H1 (cell line): ENCODE results near the gene SLC27A2. TPM values are rescaled to one million over a fixed set of nuclear protein-coding genes. Genes with fewer than 3 reads are reported as not detected.

Source experiments
- CTCF ChIA-PET: fragments of 300-600 bp; sonication (Branson Sonifier 250); formaldehyde crosslinking; loops from one replicate; lab custom pipeline; 2021; ENCODE audit not compliant: partially characterized antibody; lab: Charles Lee
- POLR2A ChIA-PET: fragments of 300-600 bp; sonication (Branson Sonifier 250); formaldehyde crosslinking; loops from one replicate; lab custom pipeline; 2021; ENCODE audit warnings: inconsistent platforms; ENCODE audit not compliant: partially characterized antibody; lab: Charles Lee
- DNase-seq, 2 experiments: peaks; one replicate each; pipeline versions ENCODE4 v3.0.0 to v3.0.0-alpha.2; 2010 to 2022; ENCODE audit warnings: low spot score in 2 of 2, low read depth in 1 of 2, mixed read lengths in 1 of 2
- FAIRE-seq: peaks from 2 replicates; lab custom pipeline; 2011; peaks lifted over from hg19 to GRCh38; lab: Jason Lieb, UNC
- H2AFZ ChIP-seq: 2 replicates; pipeline ENCODE4 v1.8.1; 2012; ENCODE audit warnings: low read length, inconsistent platforms
- H2AK5ac ChIP-seq: 2 replicates; pipeline ENCODE4 v1.6.1; 2013; ENCODE audit warnings: low read depth, low read length
- H2BK120ac ChIP-seq: replicated peaks from 2 replicates; pipeline ENCODE3; 2013; ENCODE audit warnings: low read depth, low read length, inconsistent platforms
- H2BK12ac ChIP-seq: 2 replicates; pipeline ENCODE4 v1.6.1; 2013; ENCODE audit warnings: low read depth, low read length
- H2BK15ac ChIP-seq: 2 replicates; pipeline ENCODE4 v1.6.1; 2013; ENCODE audit warnings: low read length
- H2BK20ac ChIP-seq: 2 replicates; pipeline ENCODE4 v1.6.1; 2013; ENCODE audit warnings: low read length
- H2BK5ac ChIP-seq: 2 replicates; pipeline ENCODE4 v1.6.1; 2013; ENCODE audit warnings: low read depth, low read length
- H3K14ac ChIP-seq: 2 replicates; pipeline ENCODE4 v1.6.1; 2013; ENCODE audit warnings: inconsistent platforms; ENCODE audit not compliant: insufficient read length
- H3K18ac ChIP-seq: 2 replicates; pipeline ENCODE4 v1.6.1; 2013; ENCODE audit warnings: low read length; ENCODE audit errors: extremely low read depth
- H3K23ac ChIP-seq: 2 replicates; pipeline ENCODE4 v1.6.1; 2013; ENCODE audit warnings: inconsistent platforms; ENCODE audit not compliant: insufficient read length
- H3K23me2 ChIP-seq: 2 replicates; pipeline ENCODE4 v1.6.1; 2013; ENCODE audit warnings: low read depth, low read length
- H3K27ac ChIP-seq: 2 replicates; pipeline ENCODE4 v1.6.1; 2011; ENCODE audit warnings: low read depth, low read length, inconsistent platforms
- H3K27me3 ChIP-seq, 4 experiments: replicated peaks in 1 of 4; 1 replicate in 1 of 4; 2 replicates in 3 of 4; pipeline versions ENCODE4 v1.6.1 to v1.8.1; 2011 to 2013; ENCODE audit warnings: low read length in 3 of 4, mild to moderate bottlenecking in 3 of 4, inconsistent platforms in 2 of 4, mixed read lengths in 2 of 4, moderate library complexity in 1 of 4; ENCODE audit not compliant: control insufficient read depth in 3 of 4, insufficient read depth in 3 of 4; ENCODE audit errors: extremely low read depth in 1 of 4
- H3K36me3 ChIP-seq, 4 experiments: 2 replicates each; pipeline versions ENCODE4 v1.6.1 to v1.8.1; 2011 to 2013; ENCODE audit warnings: mild to moderate bottlenecking in 4 of 4, low read length in 3 of 4, moderate library complexity in 2 of 4, control low read depth in 1 of 4, inconsistent platforms in 1 of 4; ENCODE audit not compliant: insufficient read depth in 4 of 4, control insufficient read depth in 2 of 4
- H3K4ac ChIP-seq: replicated peaks from 2 replicates; pipeline ENCODE3; 2013; ENCODE audit warnings: low read length, low read depth, mixed read lengths, inconsistent platforms; ENCODE audit not compliant: insufficient read length
- H3K4me1 ChIP-seq, 4 experiments: replicated peaks in 1 of 4; 1 replicate in 1 of 4; 2 replicates in 3 of 4; pipeline versions ENCODE4 v1.6.1 to v1.8.1; 2011 to 2013; ENCODE audit warnings: low read length in 3 of 4, inconsistent platforms in 2 of 4, mixed read lengths in 1 of 4; ENCODE audit not compliant: insufficient read depth in 4 of 4, control insufficient read depth in 3 of 4
- H3K4me2 ChIP-seq, 2 experiments: 2 replicates each; pipeline versions ENCODE4 v1.6.1 to v1.8.1; 2011 to 2013; ENCODE audit warnings: low read depth in 2 of 2, low read length in 2 of 2, control low read depth in 1 of 2, inconsistent platforms in 1 of 2, mild to moderate bottlenecking in 1 of 2; ENCODE audit not compliant: insufficient read depth in 1 of 2
- H3K4me3 ChIP-seq, 4 experiments: fragments of 200-600, 300-600 bp in 1 of 4; sonication (generic), shearing (Covaris generic), sonication (Bioruptor Twin) in 1 of 4; 2 replicates each; pipeline versions ENCODE4 v1.5.1 to v1.8.1; 2011 to 2016; ENCODE audit warnings: low read length in 4 of 4, low read depth in 3 of 4, control low read depth in 2 of 4, inconsistent platforms in 2 of 4, mild to moderate bottlenecking in 2 of 4, mixed read lengths in 1 of 4, moderate library complexity in 1 of 4; ENCODE audit not compliant: insufficient read depth in 2 of 4; ENCODE audit errors: extremely low read depth in 1 of 4
- H3K56ac ChIP-seq: replicated peaks from 2 replicates; pipeline ENCODE3; 2013; ENCODE audit warnings: low read depth, mild to moderate bottlenecking, mixed read lengths, low read length, inconsistent platforms; ENCODE audit not compliant: insufficient read length
- H3K79me1 ChIP-seq: 2 replicates; pipeline ENCODE4 v1.6.1; 2013; ENCODE audit warnings: low read depth, low read length, control low read depth
- H3K79me2 ChIP-seq, 2 experiments: 2 replicates each; pipeline versions ENCODE4 v1.6.1 to v1.8.1; 2012 to 2013; ENCODE audit warnings: low read length in 2 of 2, mild to moderate bottlenecking in 2 of 2, inconsistent platforms in 1 of 2; ENCODE audit not compliant: insufficient read depth in 2 of 2, control insufficient read depth in 1 of 2
- H3K9ac ChIP-seq, 4 experiments: replicated peaks in 1 of 4; 1 replicate in 1 of 4; 2 replicates in 3 of 4; pipeline versions ENCODE4 v1.6.1 to v1.8.1; 2011 to 2013; ENCODE audit warnings: low read depth in 3 of 4, low read length in 3 of 4, control low read depth in 2 of 4, mild to moderate bottlenecking in 2 of 4, moderate library complexity in 2 of 4, inconsistent platforms in 1 of 4; ENCODE audit errors: extremely low read depth in 1 of 4
- H3K9me3 ChIP-seq, 2 experiments: 2 replicates each; pipeline versions ENCODE4 v1.6.1 to v1.8.1; 2012 to 2013; ENCODE audit warnings: mild to moderate bottlenecking in 2 of 2, moderate library complexity in 2 of 2, control low read depth in 1 of 2, inconsistent platforms in 1 of 2, low read depth in 1 of 2, low read length in 1 of 2, mixed read lengths in 1 of 2; ENCODE audit not compliant: insufficient read depth in 2 of 2
- H4K20me1 ChIP-seq, 2 experiments: replicated peaks in 1 of 2; 2 replicates each; pipeline versions ENCODE3 to v1.8.1; 2011 to 2013; ENCODE audit warnings: inconsistent platforms in 2 of 2, low read length in 2 of 2, mild to moderate bottlenecking in 1 of 2; ENCODE audit not compliant: insufficient read depth in 2 of 2, control insufficient read depth in 1 of 2
- H4K5ac ChIP-seq: 2 replicates; pipeline ENCODE4 v1.6.1; 2013; ENCODE audit warnings: low read length, low read depth, mixed read lengths, inconsistent platforms; ENCODE audit not compliant: insufficient read length
- H4K8ac ChIP-seq: 2 replicates; pipeline ENCODE4 v1.8.0; 2013; ENCODE audit warnings: mild to moderate bottlenecking, moderate library complexity, low read length, inconsistent platforms; ENCODE audit not compliant: insufficient read depth; ENCODE audit errors: extremely low read depth
- H4K91ac ChIP-seq: replicated peaks from 2 replicates; pipeline ENCODE3; 2013; ENCODE audit warnings: low read length, mixed read lengths, inconsistent platforms; ENCODE audit not compliant: insufficient read length
- ATF3 ChIP-seq: IDR thresholded peaks from 2 replicates; pipeline ENCODE4 v1.6.1; 2011; ENCODE audit warnings: low read depth, mild to moderate bottlenecking, low read length; ENCODE audit not compliant: insufficient read depth
- BCL11A ChIP-seq, 2 experiments: IDR thresholded peaks; one replicate each; pipeline ENCODE4 v1.6.1; 2011; ENCODE audit warnings: low read depth in 2 of 2, low read length in 2 of 2, mild to moderate bottlenecking in 2 of 2
- CBX5 ChIP-seq: fragments of 300-800, 300-1000 bp; sonication (generic); IDR thresholded peaks from 2 replicates; pipeline ENCODE4 v1.7.1; 2016; ENCODE audit warnings: antibody characterized with exemption, low read length, low read depth
- EZH2 ChIP-seq: fragments of 200-600 bp; sonication (generic); IDR thresholded peaks from 2 replicates; pipeline ENCODE4 v1.7.1; 2012; ENCODE audit warnings: low read depth, mild to moderate bottlenecking, moderate library complexity, low read length, inconsistent platforms; ENCODE audit not compliant: severe bottlenecking
- MAFK ChIP-seq: IDR thresholded peaks from 2 replicates; pipeline ENCODE4 v1.6.1; 2012; ENCODE audit warnings: low read depth, mild to moderate bottlenecking, improper control_type of control experiment, low read length
- RAD21 ChIP-seq, 2 experiments: IDR thresholded peaks in 1 of 2; conservative IDR thresholded peaks in 1 of 2; 2 replicates each; pipeline ENCODE4 v1.6.1; 2011; ENCODE audit warnings: low read depth in 2 of 2, low read length in 2 of 2, improper control_type of control experiment in 1 of 2, inconsistent platforms in 1 of 2, mild to moderate bottlenecking in 1 of 2, moderate library complexity in 1 of 2
- TBP ChIP-seq: IDR thresholded peaks from 2 replicates; pipeline ENCODE4 v1.6.1; 2011; ENCODE audit warnings: low read depth, low read length, improper control_type of control experiment
- WGBS, 2 experiments: shearing (Covaris generic) in 1 of 2; methylation state at CpG; one replicate each; pipeline versions ENCODE4 v1.1.6 to v1.1.7; 2013 to 2015; ENCODE audit warnings: low lambda C conversion rate in 2 of 2, mixed read lengths in 2 of 2, inconsistent platforms in 1 of 2, low coverage in 1 of 2, missing lambda C conversion rate in 1 of 2; ENCODE audit not compliant: insufficient replicate concordance in 2 of 2, insufficient coverage in 1 of 2, insufficient read length in 1 of 2; ENCODE audit errors: extremely low coverage in 1 of 2, missing lambda C conversion rate in 1 of 2; 5-methylcytosine and 5-hydroxymethylcytosine counted together
- polyA plus RNA-seq, 7 experiments: library from polyadenylated mRNA; depleted of rRNA in 3 of 7; stranded (reverse) in 5 of 7; unstranded in 2 of 7; fragments of >200 nt in 5 of 7; fragments of 200-250 nt in 2 of 7; gene quantifications; 1 replicate in 5 of 7; 2 replicates in 1 of 7; 4 replicates in 1 of 7; pipeline versions ENCODE4 v1.2.1 to v1.2.3, GENCODE V29; 2011 to 2013; ENCODE audit warnings: missing spikeins in 2 of 7, mixed read lengths in 2 of 7
- total RNA-seq: library from RNA; stranded (reverse); fragmentation: NEBNext Ultra II Directional; extraction: Animal tissue kit (Norgen Biotek cat#: 25700); gene quantifications from 2 replicates; pipeline ENCODE4 v1.2.1, GENCODE V29; 2021
- TF ChIP-seq, protein P1 (sequence below): IDR thresholded peaks from 2 replicates; pipeline ENCODE4 v1.6.1; 2012; ENCODE audit warnings: inconsistent platforms
- TF ChIP-seq, protein P2 (sequence below), 3 experiments: IDR thresholded peaks; 1 replicate in 2 of 3; 2 replicates in 1 of 3; pipeline versions ENCODE4 v1.5.1 to v1.6.1; 2011; ENCODE audit warnings: low read length in 3 of 3, mild to moderate bottlenecking in 3 of 3, inconsistent platforms in 2 of 3, low read depth in 1 of 3, moderate library complexity in 1 of 3; ENCODE audit not compliant: insufficient read depth in 1 of 3; ENCODE audit errors: control extremely low read depth in 1 of 3

The SLC27A2 gene
- total and polyA plus RNA-seq, 2 of the 8 experiments (the other 6 are each of a cell fraction or from before 2014, with no cell fraction given) = 5.6 to 5.8 TPM

DNA sequence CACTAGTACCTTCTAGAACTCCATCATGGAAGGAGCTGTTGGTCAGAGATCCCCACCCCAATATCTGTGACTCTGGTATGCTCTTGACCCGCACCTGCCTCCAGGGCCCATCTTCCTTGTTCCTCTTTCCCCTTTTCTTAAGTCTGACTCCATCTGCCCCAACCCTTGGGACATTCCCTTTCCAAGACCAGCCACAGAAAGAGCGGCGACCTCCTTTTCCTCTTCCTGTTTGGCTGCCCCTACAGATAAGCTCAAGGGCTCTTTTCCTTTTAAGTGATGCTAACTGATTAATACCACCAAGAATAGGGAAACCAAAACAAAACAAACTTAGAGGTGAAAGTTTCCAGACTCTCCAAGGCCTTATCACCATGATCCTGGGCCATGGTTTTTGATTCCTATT lies 41.0 kb upstream of the SLC27A2 start:
- ChIA-PET CTCF (interaction anchor here (1.0 to 3.8 kb wide), 5 partner anchors 13 to 915 kb away, joined by 3 to 12 read pairs (median 4); partner anchors contain the start of gene FGF7), POLR2A (no interaction called here)
- TF ChIP-seq CBX5 = no peak
- no peak for TF ChIP-seq EZH2
- no peak for TF ChIP-seq MAFK
- TF ChIP-seq, protein P1, sequence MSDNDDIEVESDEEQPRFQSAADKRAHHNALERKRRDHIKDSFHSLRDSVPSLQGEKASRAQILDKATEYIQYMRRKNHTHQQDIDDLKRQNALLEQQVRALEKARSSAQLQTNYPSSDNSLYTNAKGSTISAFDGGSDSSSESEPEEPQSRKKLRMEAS = no peak
- TF ChIP-seq, protein P2, sequence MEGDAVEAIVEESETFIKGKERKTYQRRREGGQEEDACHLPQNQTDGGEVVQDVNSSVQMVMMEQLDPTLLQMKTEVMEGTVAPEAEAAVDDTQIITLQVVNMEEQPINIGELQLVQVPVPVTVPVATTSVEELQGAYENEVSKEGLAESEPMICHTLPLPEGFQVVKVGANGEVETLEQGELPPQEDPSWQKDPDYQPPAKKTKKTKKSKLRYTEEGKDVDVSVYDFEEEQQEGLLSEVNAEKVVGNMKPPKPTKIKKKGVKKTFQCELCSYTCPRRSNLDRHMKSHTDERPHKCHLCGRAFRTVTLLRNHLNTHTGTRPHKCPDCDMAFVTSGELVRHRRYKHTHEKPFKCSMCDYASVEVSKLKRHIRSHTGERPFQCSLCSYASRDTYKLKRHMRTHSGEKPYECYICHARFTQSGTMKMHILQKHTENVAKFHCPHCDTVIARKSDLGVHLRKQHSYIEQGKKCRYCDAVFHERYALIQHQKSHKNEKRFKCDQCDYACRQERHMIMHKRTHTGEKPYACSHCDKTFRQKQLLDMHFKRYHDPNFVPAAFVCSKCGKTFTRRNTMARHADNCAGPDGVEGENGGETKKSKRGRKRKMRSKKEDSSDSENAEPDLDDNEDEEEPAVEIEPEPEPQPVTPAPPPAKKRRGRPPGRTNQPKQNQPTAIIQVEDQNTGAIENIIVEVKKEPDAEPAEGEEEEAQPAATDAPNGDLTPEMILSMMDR (IDR thresholded peaks at IDR 0.05; ENCODE audit: control extremely low read depth in 1 of 3, insufficient read depth in 1 of 3, low read depth in 1 of 3, low read length in 3 of 3) = no peak
- no peak for TF ChIP-seq ATF3
- TF ChIP-seq RAD21 (IDR thresholded peaks at IDR 0.05 in 1 of 2, conservative IDR thresholded peaks at IDR 0.05 in 1 of 2; ENCODE audit: low read depth in 2 of 2, low read length in 2 of 2) = no peak
- no peak for TF ChIP-seq TBP
- no peak for TF ChIP-seq BCL11A (IDR thresholded peaks at IDR 0.05; ENCODE audit: low read depth in 2 of 2, low read length in 2 of 2)

More for the DNA sequence above, 41.0 kb upstream of the SLC27A2 start:
- Histone ChIP-seq H4K8ac (no peak overlapping the region), H3K23me2 (no peaks in the 10 kb centered on the region), H3K27me3 (no peaks in the 10 kb centered on the region), H3K79me1 (no peaks in the 10 kb centered on the region), H2BK5ac (no peak overlapping the region), H3K4ac (no peak overlapping the region), H4K5ac (no peak overlapping the region), H4K20me1 (no peaks in the 10 kb centered on the region), H4K91ac (no peak overlapping the region), H3K9ac (no peak overlapping the region), H2BK12ac (no peak overlapping the region), H2BK15ac (no peak overlapping the region), H3K4me3 (no peak overlapping the region), H3K18ac (no peak overlapping the region), H3K56ac (no peak overlapping the region), H3K27ac (no peak overlapping the region), H3K4me2 (no peak overlapping the region), H2BK20ac (no peak overlapping the region), H2AFZ (no peak overlapping the region), H3K9me3 (no peaks in the 10 kb centered on the region), H3K4me1 (peaks cover 0 to 3% (median 0%) of the 10 kb centered on the region in 4 experiments; a peak in 1 of 7 replicates), H3K79me2 (no peaks in the 10 kb centered on the region), H3K36me3 (no peaks in the 10 kb centered on the region), H2AK5ac (no peak overlapping the region), H3K14ac (no peak overlapping the region), H2BK120ac (no peak overlapping the region), H3K23ac (no peak overlapping the region)
- no peak for DNase-seq
- FAIRE-seq = no peak
- 100% methylated on average over 3 of the region's 3 CpGs; no CpG with 5 or more reads in 1 of the 2 experiments for WGBS, 2 experiments
